Neutrophil (primary cell): Measurements from ENCODE around the gene ATP6V0E1.
A peak's percentile ranks its signal among the peaks of the same experiment; 100 is the strongest.

Experiments used
- H3K27ac ChIP-seq: fragments of 200-600 bp; sonication (generic); 2 replicates; pipeline ENCODE4 v1.5.1; 2016; ENCODE audit warnings: mild to moderate bottlenecking, moderate library complexity
- H3K27me3 ChIP-seq: fragments of 200-600 bp; sonication (generic); 2 replicates; pipeline ENCODE4 v1.6.0; 2016; ENCODE audit warnings: mild to moderate bottlenecking
- H3K36me3 ChIP-seq: fragments of 200-600 bp; sonication (generic); 2 replicates; pipeline ENCODE4 v1.5.1; 2017
- H3K4me1 ChIP-seq, 2 experiments: fragments of 200-600 bp in 1 of 2; sonication (generic) in 1 of 2; 1 replicate in 1 of 2; 2 replicates in 1 of 2; pipeline versions ENCODE4 v1.5.1 to v1.6.1; 2013 to 2016; ENCODE audit warnings: low read depth in 1 of 2, low read length in 1 of 2, mild to moderate bottlenecking in 1 of 2, moderate library complexity in 1 of 2; ENCODE audit not compliant: control insufficient read depth in 1 of 2, insufficient read depth in 1 of 2
- H3K4me3 ChIP-seq, 2 experiments: fragments of 200-600 bp in 1 of 2; sonication (generic) in 1 of 2; 1 replicate in 1 of 2; 2 replicates in 1 of 2; pipeline ENCODE4 v1.5.1; 2013 to 2016; ENCODE audit warnings: low read depth in 1 of 2, low read length in 1 of 2, mild to moderate bottlenecking in 1 of 2, moderate library complexity in 1 of 2
- H3K9me3 ChIP-seq: fragments of 200-600 bp; sonication (generic); 2 replicates; pipeline ENCODE4 v1.5.1; 2016
- CTCF ChIP-seq: fragments of 200-600 bp; sonication (generic); IDR thresholded peaks from 2 replicates; pipeline ENCODE4 v1.5.1; 2016; ENCODE audit warnings: antibody characterized with exemption

Gene ATP6V0E1

GRCh38 chr5:172990776-172991175, 7.2 kb downstream of the ATP6V0E1 start:
- Histone ChIP-seq H3K9me3 (no peaks in the 10 kb centered on the region), H3K36me3 (peaks cover 52% of the 10 kb centered on the region), H3K27ac (no peak overlapping the region), H3K4me3 (no peak overlapping the region), H3K27me3 (no peaks in the 10 kb centered on the region), H3K4me1 (peaks cover 3 to 8% of the 10 kb centered on the region in 2 experiments)
- no peak for TF ChIP-seq CTCF

DNA sequence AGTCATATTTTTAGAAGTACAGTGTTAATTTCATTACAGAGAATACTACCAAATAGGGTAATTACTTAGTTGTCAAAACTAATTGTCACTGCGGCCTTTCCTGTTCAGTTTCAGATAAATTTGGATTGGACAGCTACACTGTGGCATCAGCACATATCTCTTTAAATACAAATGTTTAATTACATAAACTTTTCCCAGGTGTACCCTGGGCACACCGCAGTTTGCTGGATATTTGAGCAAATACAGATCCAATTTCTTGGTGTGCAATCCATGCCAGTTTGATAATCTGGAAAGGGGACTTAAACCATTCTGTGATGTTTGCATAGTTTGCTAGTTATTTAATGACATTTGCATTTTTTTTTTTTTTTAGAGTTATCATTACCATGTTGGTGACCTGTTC, 10.8 kb downstream of the ATP6V0E1 start:
- Histone ChIP-seq H3K36me3 (peaks cover 50% of the 10 kb centered on the region), H3K27me3 (no peaks in the 10 kb centered on the region), H3K4me3 (no peak overlapping the region), H3K27ac (peak overlapping the region; percentile 25), H3K4me1 (no peaks in the 10 kb centered on the region), H3K9me3 (no peaks in the 10 kb centered on the region)
- TF ChIP-seq CTCF, result no peak

DNA sequence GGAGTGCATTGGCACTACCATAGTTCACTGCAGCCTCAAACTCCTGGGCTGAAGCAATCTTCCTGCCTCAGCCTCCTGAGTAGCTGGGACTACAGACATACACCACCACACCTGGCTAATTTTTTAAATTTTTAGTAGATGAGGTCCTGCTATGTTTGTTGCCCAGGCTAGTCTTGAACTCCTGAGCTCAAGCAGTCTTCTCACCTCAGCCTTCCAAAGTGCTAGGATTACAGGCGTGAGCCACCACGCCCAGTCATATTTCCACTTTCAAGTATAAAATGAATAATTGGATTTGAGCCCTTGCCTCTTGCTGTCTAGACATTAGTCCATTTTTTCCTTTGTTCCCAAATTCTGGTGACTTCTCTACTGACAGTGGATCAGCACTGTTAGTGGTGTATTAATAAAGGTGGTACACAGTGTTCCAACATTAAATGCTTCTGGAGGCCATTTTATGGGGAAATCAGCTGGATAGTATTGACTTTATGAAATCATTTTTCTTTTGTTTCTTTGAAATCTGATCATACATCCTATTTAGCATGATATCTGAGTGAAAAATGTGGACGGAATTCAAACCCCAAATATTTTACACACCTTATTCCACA, 15.9 kb downstream of the ATP6V0E1 start:
- Histone ChIP-seq H3K4me3 (no peak overlapping the region), H3K9me3 (no peaks in the 10 kb centered on the region), H3K27me3 (no peaks in the 10 kb centered on the region), H3K36me3 (peaks cover 45% of the 10 kb centered on the region), H3K27ac (peak overlapping the region; percentile 16), H3K4me1 (peaks cover 0 to 9% of the 10 kb centered on the region in 2 experiments)
- no peak for TF ChIP-seq CTCF

DNA sequence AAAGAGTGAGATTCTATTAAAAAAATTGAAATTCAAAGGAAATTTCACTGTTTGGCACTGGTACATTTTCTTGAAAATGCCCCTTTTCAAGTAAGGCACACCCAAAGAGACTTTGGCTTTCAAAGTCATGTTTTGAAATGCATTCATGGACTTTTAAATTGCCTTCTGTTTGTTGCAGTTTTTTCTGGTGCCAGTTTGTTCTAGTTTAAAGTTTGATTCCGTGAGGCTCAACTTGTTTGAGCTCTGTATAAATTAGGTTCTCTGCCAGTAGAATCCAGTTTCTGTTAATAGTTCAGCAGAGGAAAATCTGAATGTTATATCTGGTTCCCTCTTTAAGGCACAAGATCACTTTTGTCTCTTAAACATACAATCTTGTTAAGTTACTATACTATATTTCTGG, 16.4 kb downstream of the ATP6V0E1 start:
- Histone ChIP-seq H3K27ac (no peak overlapping the region), H3K9me3 (no peaks in the 10 kb centered on the region), H3K4me1 (peaks cover 0 to 9% of the 10 kb centered on the region in 2 experiments), H3K36me3 (peaks cover 40% of the 10 kb centered on the region), H3K27me3 (no peaks in the 10 kb centered on the region), H3K4me3 (no peak overlapping the region)
- no peak for TF ChIP-seq CTCF

- H3K36me3 ChIP-seq, result peaks cover 26% of the 10 kb centered on the region
- H3K27me3 ChIP-seq, result no peaks in the 10 kb centered on the region
- peaks cover 0 to 9% of the 10 kb centered on the region in 2 experiments for H3K4me1 ChIP-seq
- no peak overlapping the region for H3K4me3 ChIP-seq
- no peak overlapping the region for H3K27ac ChIP-seq
- no peaks in the 10 kb centered on the region for H3K9me3 ChIP-seq
- no peak for TF ChIP-seq CTCF
Measured at GRCh38 chr5:173001229-173001841, 17.8 kb downstream of the ATP6V0E1 start.
